ENCODE measurements around the gene KIF6.

GRCh38 chr6:39466631-39467030, 258.6 kb downstream of the KIF6 start:
- TF ChIP-seq POLR2A (IDR thresholded peaks at IDR 0.05) (no peak), CTCF (IDR thresholded peaks at IDR 0.05 in 4 of 5, conservative IDR thresholded peaks at IDR 0.05 in 1 of 5) (no peak)

All from gastrocnemius medialis (tissue), 4 donors.